GM12878 (cell line): ENCODE data around the gene CRAT. TPM values are rescaled to one million over a fixed set of nuclear protein-coding genes. Genes with fewer than 3 reads are reported as not detected.

Experiments
- ATAC-seq: fragments of 200-7000 bp; cut with Tn5 transposase; 3 replicates; pipeline ENCODE4 v1.9.1; 2020; ENCODE audit warnings: mild to moderate bottlenecking, moderate library complexity
- BruUV-seq: library from RNA; stranded (reverse); fragments of 400-500 nt; replicated peaks from 2 replicates; lab custom pipeline; 2021; lab: Mats Ljungman, UMichigan
- CTCF ChIA-PET: fragments of 300-600 bp; sonication (Branson Sonifier 250); formaldehyde crosslinking; extraction: SDS; loops from one replicate; lab custom pipeline; 2021; ENCODE audit warnings: inconsistent platforms; lab: Yijun Ruan, JAX
- POLR2A ChIA-PET: fragments of 350-600 bp; formaldehyde crosslinking; extraction: SDS; loops from one replicate; lab custom pipeline; 2021; ENCODE audit warnings: inconsistent platforms; lab: Charles Lee
- RAD21 ChIA-PET: fragments of 300-600 bp; sonication (Branson Sonifier 250); formaldehyde crosslinking; loops from one replicate; lab custom pipeline; 2023; ENCODE audit warnings: antibody characterized with exemption; ENCODE audit not compliant: unreplicated experiment; lab: Charles Lee
- SMC1A ChIA-PET: fragments of 300-600 bp; sonication (Branson Sonifier 250); formaldehyde crosslinking; loops from one replicate; lab custom pipeline; 2023; ENCODE audit not compliant: unreplicated experiment, uncharacterized antibody; lab: Charles Lee
- DNase-seq: peaks from one replicate; pipeline ENCODE4 v3.0.0-alpha.2; 2011; ENCODE audit warnings: low read depth, low spot score
- FAIRE-seq: peaks from 3 replicates; lab custom pipeline; 2011; peaks lifted over from hg19 to GRCh38; lab: Jason Lieb, UNC
- H2AFZ ChIP-seq: 2 replicates; pipeline ENCODE4 v1.6.0; 2011; ENCODE audit warnings: low read depth, low read length, control low read depth; ENCODE audit not compliant: control insufficient read depth
- H3K27ac ChIP-seq: 2 replicates; pipeline ENCODE4 v1.5.1; 2011; ENCODE audit warnings: control low read depth; ENCODE audit not compliant: control insufficient read depth, insufficient read depth
- H3K27me3 ChIP-seq, 2 experiments: replicated peaks in 1 of 2; 2 replicates each; pipeline versions ENCODE4 v1.6.0 to v1.6.1; 2011; ENCODE audit warnings: low read length in 1 of 2; ENCODE audit not compliant: control insufficient read depth in 2 of 2, insufficient read depth in 2 of 2
- H3K36me3 ChIP-seq, 2 experiments: 2 replicates each; pipeline ENCODE4 v1.5.1; 2011; ENCODE audit warnings: low read length in 1 of 2; ENCODE audit not compliant: control insufficient read depth in 2 of 2, insufficient read depth in 2 of 2
- H3K4me1 ChIP-seq: 2 replicates; pipeline ENCODE4 v1.6.1; 2011; ENCODE audit warnings: mild to moderate bottlenecking, low read length, moderate library complexity, mixed read lengths; ENCODE audit not compliant: control insufficient read depth, insufficient read depth
- H3K4me2 ChIP-seq: 2 replicates; pipeline ENCODE4 v1.6.0; 2011; ENCODE audit warnings: control low read depth; ENCODE audit not compliant: control insufficient read depth, insufficient read depth
- H3K4me3 ChIP-seq: fragments of 200-600 bp; sonication (generic); 2 replicates; pipeline ENCODE4 v1.5.1; 2016
- H3K79me2 ChIP-seq: 2 replicates; pipeline ENCODE4 v1.6.0; 2011; ENCODE audit warnings: low read length; ENCODE audit not compliant: control insufficient read depth, insufficient read depth
- H3K9ac ChIP-seq: 2 replicates; pipeline ENCODE4 v1.8.0; 2011; ENCODE audit warnings: low read length, control low read depth, mixed read lengths; ENCODE audit not compliant: control insufficient read depth, insufficient read depth
- H3K9me3 ChIP-seq: replicated peaks from 3 replicates; pipeline ENCODE4 v1.5.1; 2011; ENCODE audit warnings: mild to moderate bottlenecking, low read length; ENCODE audit not compliant: control insufficient read depth, insufficient read depth
- H4K20me1 ChIP-seq: 2 replicates; pipeline ENCODE4 v1.6.0; 2011; ENCODE audit not compliant: control insufficient read depth, insufficient read depth
- CEBPB ChIP-seq, 2 experiments: fragments of 150-350 bp in 1 of 2; IDR thresholded peaks; 2 replicates each; pipeline ENCODE4 v1.6.1; 2012 to 2014; ENCODE audit warnings: low read depth in 2 of 2, low read length in 2 of 2, borderline replicate concordance in 1 of 2, inconsistent platforms in 1 of 2
- CHD4 ChIP-seq: fragments of 200-600 bp; sonication (generic); IDR thresholded peaks from 2 replicates; pipeline ENCODE4 v1.6.1; 2016; ENCODE audit warnings: mild to moderate bottlenecking
- DPF2 ChIP-seq: fragments of 450-650 bp; IDR thresholded peaks from 2 replicates; pipeline ENCODE4 v1.6.1; 2017; ENCODE audit warnings: mild to moderate bottlenecking
- E4F1 ChIP-seq: fragments of 450-650 bp; IDR thresholded peaks from 2 replicates; pipeline ENCODE4 v1.6.1; 2018; ENCODE audit warnings: borderline replicate concordance, mild to moderate bottlenecking; ENCODE audit not compliant: partially characterized antibody
- HDGF ChIP-seq: fragments of 450-650 bp; IDR thresholded peaks from 2 replicates; pipeline ENCODE4 v1.6.1; 2016; ENCODE audit warnings: antibody characterized with exemption
- JUNB ChIP-seq: IDR thresholded peaks from 2 replicates; pipeline ENCODE4 v1.6.1; 2016; ENCODE audit warnings: antibody characterized with exemption, mild to moderate bottlenecking
- REST ChIP-seq: IDR thresholded peaks from 2 replicates; pipeline ENCODE4 v1.6.1; 2012; ENCODE audit warnings: mild to moderate bottlenecking, low read depth, low read length
- TCF7 ChIP-seq: IDR thresholded peaks from 2 replicates; pipeline ENCODE4 v1.6.1; 2014; ENCODE audit warnings: antibody characterized with exemption, borderline replicate concordance
- ZNF24 ChIP-seq: fragments of 450-650 bp; IDR thresholded peaks from 2 replicates; pipeline ENCODE4 v1.6.1; 2017; ENCODE audit warnings: antibody characterized with exemption, mild to moderate bottlenecking
- WGBS: methylation state at CpG from one replicate; pipeline ENCODE4 v1.1.6; 2016; ENCODE audit warnings: low lambda C conversion rate; ENCODE audit not compliant: insufficient replicate concordance, insufficient coverage; ENCODE audit errors: missing lambda C conversion rate; 5-methylcytosine and 5-hydroxymethylcytosine counted together
- in situ Hi-C: fragments of 300-500 bp; cut with MboI; formaldehyde crosslinking; loops from 9 replicates; pipeline ENCODE4 v1.14.3; 2018; ENCODE audit warnings: mixed read lengths
- intact Hi-C: fragments of 100-400 bp; cut with micrococcal nuclease; formaldehyde crosslinking; loops from one replicate; pipeline ENCODE4 v1.14.2; 2022; ENCODE audit not compliant: unreplicated experiment
- polyA plus RNA-seq, 11 experiments: library from polyadenylated mRNA; depleted of rRNA in 4 of 11; unstranded in 6 of 11; stranded (reverse) in 5 of 11; fragments of >200 nt; fragmentation: Nextera tagmentation in 4 of 11; fragmentation: Illumina TruSeq in 1 of 11; extraction: Ambion mirVana in 4 of 11; extraction: Trizol in 1 of 11; gene quantifications; 1 replicate in 1 of 11; 2 replicates in 10 of 11; pipeline versions ENCODE4 v1.2.1 to v1.2.3, GENCODE V29; 2011 to 2016; ENCODE audit warnings: inconsistent platforms in 2 of 11, missing spikeins in 2 of 11, low read depth in 1 of 11
- total RNA-seq, 4 experiments: library from RNA; depleted of rRNA in 3 of 4; stranded (reverse); fragments of >200 nt in 3 of 4; fragmentation: Illumina TruSeq in 1 of 4; extraction: Trizol in 1 of 4; gene quantifications; 2 replicates each; pipeline versions ENCODE4 v1.2.1 to v1.2.3, GENCODE V29; 2013 to 2021
- TF ChIP-seq, protein P1 (sequence below): IDR thresholded peaks from 2 replicates; pipeline ENCODE4 v1.6.1; 2012; ENCODE audit warnings: low read depth, low read length, improper control_type of control experiment

The CRAT gene
- total and polyA plus RNA-seq, 10 of the 15 experiments (the other 5 are each of a cell fraction or from before 2014, with no cell fraction given): 0.10 to 3.4 (median 1.8) TPM

DNA sequence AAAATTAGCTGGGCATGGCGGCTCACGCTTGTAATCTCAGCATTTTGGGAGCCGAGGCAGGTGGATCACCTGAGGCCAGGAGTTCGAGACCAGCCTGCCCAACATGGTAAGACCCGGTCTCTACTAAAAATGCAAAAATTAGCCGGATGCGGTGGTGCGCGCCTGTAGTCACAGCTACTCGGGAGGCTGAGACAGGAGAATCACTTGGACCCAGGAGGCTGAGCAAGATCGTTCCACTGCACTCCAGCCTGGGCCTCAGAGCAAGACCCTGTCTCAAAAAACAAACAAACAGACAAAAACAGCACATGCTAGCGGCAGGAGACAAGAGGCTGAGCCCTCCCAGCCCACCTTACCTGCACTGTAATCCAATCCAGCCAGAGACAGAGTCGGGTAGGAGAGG, 30.8 kb downstream of the CRAT start:
- no peaks in the 10 kb centered on the region for H3K9me3 ChIP-seq
- BruUV-seq: no TSS peak
- intact Hi-C loops: loop anchor here (2.0 kb wide), 1 partner anchor 31 kb away; the partner anchor contains the start of genes CRAT and PTPA

GRCh38 chr9:129078691-129079503, 31.7 kb downstream of the CRAT start:
- H3K9ac ChIP-seq: no peak overlapping the region
- in situ Hi-C loops (no loop called here), intact Hi-C loops (no loop called here)
- FAIRE-seq (no peak), DNase-seq (no peak), ATAC-seq (no peak)
- H3K79me2 ChIP-seq: peaks cover 17% of the 10 kb centered on the region
- peaks cover 12% of the 10 kb centered on the region for H3K4me1 ChIP-seq
- CTCF ChIA-PET: no interaction called here
- SMC1A ChIA-PET: no interaction called here
- H3K27me3 ChIP-seq: no peaks in the 10 kb centered on the region
- 72% methylated on average over 18 of the region's 18 CpGs for WGBS
- H3K9me3 ChIP-seq: no peaks in the 10 kb centered on the region
- POLR2A ChIA-PET: no interaction called here
- no TSS peak for BruUV-seq
- no peaks in the 10 kb centered on the region for H4K20me1 ChIP-seq
- no peak overlapping the region for H2AFZ ChIP-seq
- RAD21 ChIA-PET: no interaction called here
- H3K4me3 ChIP-seq: no peak overlapping the region
- H3K4me2 ChIP-seq: no peak overlapping the region
- H3K36me3 ChIP-seq: no peaks in the 10 kb centered on the region; a peak in 1 of 4 replicates
- H3K27ac ChIP-seq: no peak overlapping the region
- TF ChIP-seq CEBPB (IDR thresholded peaks at IDR 0.05; ENCODE audit: borderline replicate concordance in 1 of 2, low read depth in 2 of 2, low read length in 2 of 2): no peak
- no peak for TF ChIP-seq DPF2
- TF ChIP-seq E4F1: no peak
- TF ChIP-seq REST: no peak
- TF ChIP-seq, protein P1, sequence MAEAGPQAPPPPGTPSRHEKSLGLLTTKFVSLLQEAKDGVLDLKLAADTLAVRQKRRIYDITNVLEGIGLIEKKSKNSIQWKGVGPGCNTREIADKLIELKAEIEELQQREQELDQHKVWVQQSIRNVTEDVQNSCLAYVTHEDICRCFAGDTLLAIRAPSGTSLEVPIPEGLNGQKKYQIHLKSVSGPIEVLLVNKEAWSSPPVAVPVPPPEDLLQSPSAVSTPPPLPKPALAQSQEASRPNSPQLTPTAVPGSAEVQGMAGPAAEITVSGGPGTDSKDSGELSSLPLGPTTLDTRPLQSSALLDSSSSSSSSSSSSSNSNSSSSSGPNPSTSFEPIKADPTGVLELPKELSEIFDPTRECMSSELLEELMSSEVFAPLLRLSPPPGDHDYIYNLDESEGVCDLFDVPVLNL: no peak

More for the DNA sequence above, 30.8 kb downstream of the CRAT start:
- Histone ChIP-seq H2AFZ (peak overlapping the region; percentile 97), H3K4me3 (peak overlapping the region; percentile 88), H3K36me3 (peaks cover 0 to 1% of the 10 kb centered on the region in 2 experiments; a peak in 1 of 4 replicates), H3K4me1 (peaks cover 12% of the 10 kb centered on the region), H4K20me1 (no peaks in the 10 kb centered on the region), H3K4me2 (peak overlapping the region; percentile 94), H3K27me3 (no peaks in the 10 kb centered on the region)
- ChIA-PET RAD21 (interaction anchor here (1.5 kb wide), 1 partner anchor 44 kb away, joined by 5 read pairs; the partner anchor contains the start of gene MIGA2), SMC1A (no interaction called here)
- no peak for ATAC-seq
- no peak for TF ChIP-seq CHD4
- no peak for TF ChIP-seq ZNF24
- TF ChIP-seq HDGF: no peak
- no peak for TF ChIP-seq TCF7
- TF ChIP-seq JUNB: no peak
- TF ChIP-seq, all 136 proteins: peak for 0
- H3K79me2 ChIP-seq: peaks cover 17% of the 10 kb centered on the region
- 85% methylated on average over 13 of the region's 13 CpGs for whole genome bisulfite sequencing
- H3K27ac ChIP-seq: no peak overlapping the region
- H3K9ac ChIP-seq: no peak overlapping the region
- in situ Hi-C loops: no loop called here
- ChIA-PET POLR2A (interaction anchor here (1.4 kb wide), 1 partner anchor 51 kb away, joined by 6 read pairs; the partner anchor contains the start of gene SH3GLB2), CTCF (interaction anchor here (1.2 kb wide), 1 partner anchor 62 kb away, joined by 3 read pairs; no protein-coding TSS in a partner anchor)
- DNase-seq (no peak), FAIRE-seq (no peak)
